ENCODE data around the gene USP51. TPM values are rescaled to one million over a fixed set of nuclear protein-coding genes. Genes with fewer than 3 reads are reported as not detected.
"Not testable (repeated sequence)": the region's sequence is repeated elsewhere in the genome, so short reads cannot be mapped to it uniquely, and the experiment has no call there.

Gene USP51
- total and polyA plus RNA-seq, 2 experiments from 2014 or later, result 0.33 to 5.8 TPM

DNA sequence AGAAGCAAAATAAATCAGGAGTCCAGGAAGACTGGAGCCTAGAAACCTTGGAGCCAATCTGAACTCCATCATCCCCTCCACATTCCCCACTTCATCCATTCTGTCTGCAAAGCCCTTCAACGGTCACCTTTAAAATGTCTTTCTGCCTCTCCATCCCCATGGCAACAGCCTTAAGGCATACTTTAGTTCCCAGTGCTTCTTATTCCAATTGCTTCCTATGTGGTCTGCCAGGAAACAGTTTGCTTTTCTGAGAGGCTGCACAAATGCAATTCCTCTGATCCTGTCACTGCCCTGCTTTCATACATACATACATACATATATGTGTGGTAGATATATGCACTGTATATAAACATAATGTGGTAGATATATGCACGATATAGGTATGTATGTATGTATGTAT lies 38.5 kb downstream of the USP51 start:
- Histone ChIP-seq H3K4me2 (peak overlapping the region; percentile 75), H3K4me1 (ENCODE audit: insufficient read depth) (no peaks in the 10 kb centered on the region), H3K9me2 (replicated peaks; ENCODE audit: insufficient read depth) (no peaks in the 10 kb centered on the region), H3K9me3 (ENCODE audit: low read depth) (no peaks in the 10 kb centered on the region), H3K79me2 (peaks cover 8% of the 10 kb centered on the region), H3K27ac (peak overlapping the region; percentile 88), H3K4me3 (peak overlapping the region; percentile 44), H4K20me1 (ENCODE audit: insufficient read depth, poor library complexity, severe bottlenecking) (no peaks in the 10 kb centered on the region), H3K27me3 (no peaks in the 10 kb centered on the region), H2AFZ (peak overlapping the region; percentile 84), H3K36me3 (replicated peaks; ENCODE audit: insufficient read depth, low read depth) (no peaks in the 10 kb centered on the region)
- DNase-seq (ENCODE audit: low spot score), result no peak
- 74% methylated on average over 2 of the region's 2 CpGs for WGBS (ENCODE audit: low lambda C conversion rate, missing lambda C conversion rate)
- TF ChIP-seq, protein P1, sequence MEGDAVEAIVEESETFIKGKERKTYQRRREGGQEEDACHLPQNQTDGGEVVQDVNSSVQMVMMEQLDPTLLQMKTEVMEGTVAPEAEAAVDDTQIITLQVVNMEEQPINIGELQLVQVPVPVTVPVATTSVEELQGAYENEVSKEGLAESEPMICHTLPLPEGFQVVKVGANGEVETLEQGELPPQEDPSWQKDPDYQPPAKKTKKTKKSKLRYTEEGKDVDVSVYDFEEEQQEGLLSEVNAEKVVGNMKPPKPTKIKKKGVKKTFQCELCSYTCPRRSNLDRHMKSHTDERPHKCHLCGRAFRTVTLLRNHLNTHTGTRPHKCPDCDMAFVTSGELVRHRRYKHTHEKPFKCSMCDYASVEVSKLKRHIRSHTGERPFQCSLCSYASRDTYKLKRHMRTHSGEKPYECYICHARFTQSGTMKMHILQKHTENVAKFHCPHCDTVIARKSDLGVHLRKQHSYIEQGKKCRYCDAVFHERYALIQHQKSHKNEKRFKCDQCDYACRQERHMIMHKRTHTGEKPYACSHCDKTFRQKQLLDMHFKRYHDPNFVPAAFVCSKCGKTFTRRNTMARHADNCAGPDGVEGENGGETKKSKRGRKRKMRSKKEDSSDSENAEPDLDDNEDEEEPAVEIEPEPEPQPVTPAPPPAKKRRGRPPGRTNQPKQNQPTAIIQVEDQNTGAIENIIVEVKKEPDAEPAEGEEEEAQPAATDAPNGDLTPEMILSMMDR (IDR thresholded peaks at IDR 0.05; ENCODE audit: poor library complexity), result no peak
- TF ChIP-seq EZH2 (IDR thresholded peaks at IDR 0.05; ENCODE audit: borderline replicate concordance) (no peak), EZH2phosphoT487 (IDR thresholded peaks at IDR 0.05; ENCODE audit: low read depth, severe bottlenecking, unreplicated experiment) (no peak)

DNA sequence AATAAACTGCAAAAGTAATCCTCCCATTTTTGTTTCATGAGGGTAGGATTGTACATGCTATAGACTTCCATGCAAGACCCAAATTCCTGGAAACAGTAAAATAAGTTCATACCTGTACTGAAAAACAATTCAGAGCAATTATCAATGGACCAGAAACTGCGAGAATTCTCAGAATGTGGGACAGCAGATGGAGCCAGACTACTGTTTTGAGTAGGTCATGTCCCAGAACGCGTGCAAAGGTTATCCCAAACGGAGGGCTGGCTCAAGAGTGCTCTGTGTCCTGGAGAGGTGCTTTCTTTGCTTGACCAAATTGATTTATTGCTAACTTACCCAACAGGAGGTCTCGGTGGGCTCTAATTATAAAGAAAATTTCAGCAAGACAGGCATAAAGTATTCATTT lies 39.4 kb downstream of the USP51 start:
- Histone ChIP-seq H3K27me3 (no peaks in the 10 kb centered on the region), H3K9me2 (replicated peaks; ENCODE audit: insufficient read depth) (no peaks in the 10 kb centered on the region), H2AFZ (no peak overlapping the region), H4K20me1 (ENCODE audit: insufficient read depth, poor library complexity, severe bottlenecking) (no peaks in the 10 kb centered on the region), H3K4me2 (no peak overlapping the region), H3K36me3 (replicated peaks; ENCODE audit: insufficient read depth, low read depth) (no peaks in the 10 kb centered on the region), H3K27ac (no peak overlapping the region), H3K79me2 (peaks cover 8% of the 10 kb centered on the region), H3K4me3 (no peak overlapping the region), H3K4me1 (ENCODE audit: insufficient read depth) (no peaks in the 10 kb centered on the region), H3K9me3 (ENCODE audit: low read depth) (no peaks in the 10 kb centered on the region)
- TF ChIP-seq EZH2phosphoT487 (IDR thresholded peaks at IDR 0.05; ENCODE audit: low read depth, severe bottlenecking, unreplicated experiment), result no peak
- TF ChIP-seq, protein P1 (IDR thresholded peaks at IDR 0.05; ENCODE audit: poor library complexity), result peak; percentile 33
- WGBS (ENCODE audit: low lambda C conversion rate, missing lambda C conversion rate), result 32% methylated on average over 5 of the region's 5 CpGs
- DNase-seq (ENCODE audit: low spot score), result peak; percentile 16

DNA sequence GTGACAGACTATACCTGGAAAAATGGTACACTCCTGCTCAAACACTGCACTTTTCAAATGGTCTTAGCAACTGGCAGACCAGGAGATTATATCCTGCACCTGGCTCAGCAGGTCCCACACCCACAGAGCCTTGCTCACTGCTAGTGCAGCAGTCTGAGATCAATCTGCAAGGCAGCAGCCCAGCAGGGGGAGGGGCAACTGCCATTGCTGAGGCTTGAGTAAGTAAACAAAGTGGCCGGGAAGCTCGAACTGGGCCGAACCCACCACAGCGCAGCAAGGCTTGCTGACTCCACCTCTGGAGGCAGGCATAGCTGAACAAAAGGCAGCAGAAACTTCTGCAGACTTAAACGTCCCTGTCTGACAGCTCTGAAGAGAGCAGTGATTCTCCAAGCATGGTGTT lies 46.2 kb downstream of the USP51 start:
- not testable (repeated sequence) for H3K4me3 ChIP-seq; H2AFZ ChIP-seq; H4K20me1 ChIP-seq (ENCODE audit: insufficient read depth, poor library complexity, severe bottlenecking); H3K9me2 ChIP-seq (replicated peaks; ENCODE audit: insufficient read depth); H3K27me3 ChIP-seq; H3K36me3 ChIP-seq (replicated peaks; ENCODE audit: insufficient read depth, low read depth); H3K4me2 ChIP-seq; H3K79me2 ChIP-seq; H3K27ac ChIP-seq; H3K4me1 ChIP-seq (ENCODE audit: insufficient read depth); DNase-seq (ENCODE audit: low spot score); H3K9me3 ChIP-seq (ENCODE audit: low read depth)
- WGBS (ENCODE audit: low lambda C conversion rate, missing lambda C conversion rate), result 68% methylated on average over 5 of the region's 5 CpGs

Small RNAs within 50 kb of the gene (microRNA-seq; reads per million reads assigned to microRNA genes)
- gene MIR4536-1 (not detected), gene MIR4536-2 (not detected)

Small RNAs within 50 kb of the gene (small RNA-seq; reads per million reads assigned to genes)
- gene MIR4536-2, result not detected

Other genes starting within 250 kb of the USP51 start
- gene PAGE3, start 224.9 kb downstream of the USP51 start, total RNA-seq, result not detected in 2 replicates
- gene PAGE3, start 224.9 kb downstream of the USP51 start, polyA plus RNA-seq, result not detected in 2 replicates
- gene MAGEH1, start 37.7 kb downstream of the USP51 start, total RNA-seq, result 76.6 and 87.7 TPM in 2 replicates
- gene MAGEH1, start 37.7 kb downstream of the USP51 start, polyA plus RNA-seq, result 60.0 and 62.6 TPM in 2 replicates
- gene FOXR2, start 133.6 kb upstream of the USP51 start, total RNA-seq, result not detected in 2 replicates
- gene FOXR2, start 133.6 kb upstream of the USP51 start, polyA plus RNA-seq, result not detected in 2 replicates
- 16.3 and 26.6 TPM in 2 replicates for gene RRAGB, start 227.9 kb upstream of the USP51 start, total RNA-seq
- gene RRAGB, start 227.9 kb upstream of the USP51 start, polyA plus RNA-seq, result 23.2 and 25.5 TPM in 2 replicates

Data from hepatocyte (in vitro differentiated cells).